Fibroblast of villous mesenchyme (primary cell): ENCODE data around the gene RPL37A. TPM values are rescaled to one million over a fixed set of nuclear protein-coding genes. Genes with fewer than 3 reads are reported as not detected.

ENCODE experiments used
- DNase-seq: peaks from one replicate; pipeline ENCODE4 v3.0.0-alpha.2; 2010; ENCODE audit warnings: low read depth
- H3K4me3 ChIP-seq: 2 replicates; pipeline ENCODE4 v1.5.1; 2011; ENCODE audit warnings: low read depth, mild to moderate bottlenecking, low read length
- total RNA-seq: library from RNA; depleted of rRNA; stranded (reverse); fragments of >200 nt; gene quantifications from 2 replicates; pipeline ENCODE4 v1.2.3, GENCODE V29; 2012
- TF ChIP-seq, protein P1 (sequence below): IDR thresholded peaks from 2 replicates; pipeline ENCODE4 v1.5.1; 2012; ENCODE audit warnings: low read depth, mild to moderate bottlenecking, low read length; ENCODE audit not compliant: insufficient read depth

The RPL37A gene
- total RNA-seq, 1 donor: 822 TPM

DNA sequence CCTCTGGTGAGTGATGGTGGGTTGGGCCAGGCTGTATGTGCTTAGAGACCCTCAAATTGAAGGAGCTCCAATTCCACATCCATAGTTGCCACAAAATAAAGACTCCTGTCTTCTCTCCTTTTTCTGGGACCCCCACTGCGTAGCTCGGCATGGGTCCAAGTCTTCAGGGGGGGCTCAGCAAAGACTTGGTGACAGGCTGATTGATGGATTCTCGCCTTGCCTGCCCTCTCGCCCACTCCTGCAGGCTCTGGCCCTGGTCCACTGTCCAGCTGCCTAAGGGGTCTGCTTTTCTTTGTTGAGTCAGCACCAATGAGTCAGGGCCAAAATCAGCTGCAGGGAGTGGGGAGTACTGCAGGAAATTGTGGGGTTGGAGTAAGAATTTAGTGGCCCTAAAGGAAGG, 21.5 kb downstream of the RPL37A start:
- no peak overlapping the region for H3K4me3 ChIP-seq
- DNase-seq: no peak
- TF ChIP-seq, protein P1, sequence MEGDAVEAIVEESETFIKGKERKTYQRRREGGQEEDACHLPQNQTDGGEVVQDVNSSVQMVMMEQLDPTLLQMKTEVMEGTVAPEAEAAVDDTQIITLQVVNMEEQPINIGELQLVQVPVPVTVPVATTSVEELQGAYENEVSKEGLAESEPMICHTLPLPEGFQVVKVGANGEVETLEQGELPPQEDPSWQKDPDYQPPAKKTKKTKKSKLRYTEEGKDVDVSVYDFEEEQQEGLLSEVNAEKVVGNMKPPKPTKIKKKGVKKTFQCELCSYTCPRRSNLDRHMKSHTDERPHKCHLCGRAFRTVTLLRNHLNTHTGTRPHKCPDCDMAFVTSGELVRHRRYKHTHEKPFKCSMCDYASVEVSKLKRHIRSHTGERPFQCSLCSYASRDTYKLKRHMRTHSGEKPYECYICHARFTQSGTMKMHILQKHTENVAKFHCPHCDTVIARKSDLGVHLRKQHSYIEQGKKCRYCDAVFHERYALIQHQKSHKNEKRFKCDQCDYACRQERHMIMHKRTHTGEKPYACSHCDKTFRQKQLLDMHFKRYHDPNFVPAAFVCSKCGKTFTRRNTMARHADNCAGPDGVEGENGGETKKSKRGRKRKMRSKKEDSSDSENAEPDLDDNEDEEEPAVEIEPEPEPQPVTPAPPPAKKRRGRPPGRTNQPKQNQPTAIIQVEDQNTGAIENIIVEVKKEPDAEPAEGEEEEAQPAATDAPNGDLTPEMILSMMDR: no peak

DNA sequence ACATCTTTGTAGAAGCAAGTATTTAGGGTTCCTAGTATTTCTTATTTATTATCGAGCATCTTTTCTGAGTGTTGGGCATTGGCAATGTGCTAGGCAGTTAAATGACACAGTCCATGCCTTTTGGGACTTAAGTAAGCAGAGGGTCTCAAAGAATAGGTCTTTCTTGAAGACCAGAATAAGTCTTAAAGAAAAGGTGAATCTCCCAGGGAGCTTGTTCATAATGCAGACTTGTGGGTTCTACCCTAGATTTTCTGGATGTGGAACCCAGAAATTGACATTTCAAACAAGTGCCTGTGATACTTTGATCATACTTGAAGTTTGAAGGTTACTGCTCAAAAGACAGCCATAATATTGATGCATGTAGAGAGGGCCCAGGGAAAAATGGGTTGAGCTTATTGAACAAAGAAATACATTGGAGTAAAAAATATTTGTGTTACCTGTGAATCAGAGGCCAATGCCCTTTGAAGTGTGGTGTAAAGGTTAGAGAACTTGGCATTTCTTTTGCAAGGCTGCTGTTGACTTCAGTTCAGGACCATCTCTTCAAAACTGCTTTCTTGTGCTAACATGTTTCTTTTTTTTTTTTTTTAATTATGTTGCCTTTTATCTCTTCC, 24.4 kb downstream of the RPL37A start:
- TF ChIP-seq, protein P1: no peak
- DNase-seq: no peak
- H3K4me3 ChIP-seq: no peak overlapping the region

DNA sequence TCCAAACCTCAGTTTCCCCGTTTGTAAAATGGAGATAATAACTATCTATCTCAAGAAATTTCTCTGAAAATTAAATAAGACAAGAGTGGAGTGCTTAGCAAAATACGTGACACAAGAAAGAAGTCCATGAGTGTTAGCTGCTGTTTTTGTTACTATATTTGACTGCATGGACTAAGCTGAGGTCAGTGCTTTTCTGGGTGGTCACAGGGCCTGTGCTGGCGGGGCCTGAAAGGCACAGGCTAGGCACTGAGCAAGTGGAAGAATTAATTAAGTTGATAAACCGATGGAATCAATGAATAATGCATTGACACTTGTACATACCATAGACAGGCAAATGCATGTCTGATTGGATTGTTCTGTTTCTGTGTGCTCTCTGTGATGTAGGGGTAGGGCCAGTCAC, 27.3 kb downstream of the RPL37A start:
- no peak overlapping the region for H3K4me3 ChIP-seq
- TF ChIP-seq, protein P1: no peak
- no peak for DNase-seq

DNA sequence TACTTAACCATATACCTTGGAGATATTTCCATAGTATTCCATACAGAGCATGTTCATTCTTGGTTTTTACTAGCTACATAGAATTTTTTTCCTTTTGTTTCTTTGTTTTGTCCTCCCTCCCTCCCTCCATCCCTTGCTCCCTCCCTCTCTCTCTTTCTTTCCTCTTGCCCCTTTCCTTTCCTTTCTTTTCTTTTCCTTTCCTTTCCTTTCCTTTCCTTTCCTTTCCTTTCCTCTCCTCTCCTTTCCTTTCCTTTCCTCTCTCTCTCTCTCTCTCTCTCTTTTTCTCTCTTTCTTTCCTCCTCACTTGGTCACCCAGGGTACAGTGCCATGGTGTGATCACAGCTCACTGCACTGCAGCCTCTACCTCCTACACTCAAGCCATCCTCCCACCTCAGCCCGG, 28.3 kb downstream of the RPL37A start:
- DNase-seq: no peak
- TF ChIP-seq, protein P1: no peak
- no peak overlapping the region for H3K4me3 ChIP-seq

DNA sequence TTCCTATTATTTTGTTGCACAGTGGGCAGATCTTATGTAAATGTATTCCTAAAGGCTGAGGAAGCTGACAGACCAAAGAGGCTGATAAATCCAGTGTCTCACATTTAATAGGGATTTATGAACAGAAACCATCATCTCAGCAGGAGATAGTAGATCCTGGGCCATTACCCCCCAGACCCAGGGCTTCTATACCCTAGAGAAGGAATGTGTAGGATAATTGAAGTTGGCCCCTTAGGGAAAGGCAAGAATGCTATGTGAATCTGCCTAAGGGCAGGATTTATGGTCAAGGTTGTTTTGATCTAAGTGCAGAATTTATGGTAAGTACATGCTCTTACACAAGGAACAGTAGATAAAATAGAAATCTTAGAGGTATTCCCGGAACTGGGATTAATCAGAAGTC, 29.0 kb downstream of the RPL37A start:
- TF ChIP-seq, protein P1: no peak

DNA sequence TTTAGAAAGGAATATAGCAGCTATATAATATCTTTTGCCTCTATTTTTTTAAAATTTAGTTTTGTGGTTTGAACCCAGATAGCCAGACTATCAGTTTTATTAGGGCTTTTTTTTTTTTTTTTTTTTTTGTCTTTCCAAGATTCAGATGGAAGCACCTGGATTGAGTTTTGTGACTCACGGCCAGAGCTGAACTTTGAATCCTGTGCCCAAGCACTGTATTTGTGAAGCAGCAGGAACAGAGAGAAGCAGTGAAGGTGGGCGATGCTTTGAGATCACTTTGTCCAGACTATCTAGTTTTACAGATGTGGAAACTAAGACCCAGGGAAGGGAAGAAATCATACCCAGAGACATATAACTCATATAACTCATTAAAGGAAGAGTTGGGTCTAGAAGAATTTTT, 33.9 kb downstream of the RPL37A start:
- TF ChIP-seq, protein P1: no peak
- no peak for DNase-seq
- no peak overlapping the region for H3K4me3 ChIP-seq

More for the DNA sequence above, 29.0 kb downstream of the RPL37A start:
- no peak for DNase-seq
- no peak overlapping the region for H3K4me3 ChIP-seq

DNA sequence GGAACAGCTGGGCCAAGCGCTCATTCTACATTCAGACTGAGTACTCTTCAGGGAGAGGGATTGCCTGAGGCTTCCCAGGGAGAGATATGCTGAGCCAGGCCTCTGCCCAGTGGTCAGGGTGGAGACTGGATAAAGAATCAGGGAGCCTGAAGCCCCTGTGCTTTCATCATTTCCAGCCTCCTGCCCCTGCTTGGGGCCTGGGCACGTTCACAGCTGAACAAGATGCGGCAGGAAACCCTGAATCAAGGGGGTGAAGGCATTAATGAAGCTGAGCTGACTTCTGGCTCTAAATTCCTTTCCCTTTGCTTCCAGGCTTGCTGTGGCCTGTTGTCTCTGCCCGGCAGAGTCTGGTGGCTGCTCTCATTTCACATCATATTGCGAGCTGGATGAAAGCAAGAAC, 35.0 kb downstream of the RPL37A start:
- TF ChIP-seq, protein P1: no peak
- no peak for DNase-seq
- no peak overlapping the region for H3K4me3 ChIP-seq
